SKM-1 (cell line): ENCODE results near the gene TOR1A.

Source experiments
- DNase-seq: peaks from one replicate; lab custom pipeline; 2025; ENCODE audit not compliant: unreplicated experiment; lab: John Stamatoyannopoulos, UW

The TOR1A gene

GRCh38 chr9:129853614-129854013, 29.7 kb upstream of the TOR1A start:
- no peak for DNase-seq

- no peak for DNase-seq
These were observed 28.6 kb upstream of the TOR1A start for GRCh38 chr9:129852579-129852978.

GRCh38 chr9:129851821-129852220, 27.9 kb upstream of the TOR1A start:
- no peak for DNase-seq

- DNase-seq: no peak
These were observed 27.1 kb upstream of the TOR1A start for GRCh38 chr9:129850821-129851550.

- no peak for DNase-seq
These were observed 26.0 kb upstream of the TOR1A start for GRCh38 chr9:129849901-129850300.

- no peak for DNase-seq
These were observed 24.9 kb upstream of the TOR1A start for GRCh38 chr9:129848712-129849441.

GRCh38 chr9:129845373-129845772, 21.4 kb upstream of the TOR1A start:
- DNase-seq: no peak

- DNase-seq: no peak
These were observed 17.1 kb upstream of the TOR1A start for GRCh38 chr9:129841071-129841470.

GRCh38 chr9:129840034-129840433, 16.1 kb upstream of the TOR1A start:
- DNase-seq: no peak

GRCh38 chr9:129839324-129840023, 15.5 kb upstream of the TOR1A start:
- no peak for DNase-seq

GRCh38 chr9:129838707-129839259, 14.8 kb upstream of the TOR1A start:
- no peak for DNase-seq

GRCh38 chr9:129836311-129837007, 12.5 kb upstream of the TOR1A start:
- DNase-seq: no peak

GRCh38 chr9:129835860-129836223, 11.9 kb upstream of the TOR1A start:
- no peak for DNase-seq

GRCh38 chr9:129835128-129835859, 11.4 kb upstream of the TOR1A start, which contains the start of the genes C9orf78 and USP20:
C9orf78 (minus strand) TSS chr9:129835275; CDS start chr9:129835221, 54 bp downstream.
USP20 (plus strand) TSS chr9:129835458; CDS start chr9:129852556, 17,098 bp downstream.
- peak; percentile 91 for DNase-seq

- no peak for DNase-seq
These were observed 10.7 kb upstream of the TOR1A start for GRCh38 chr9:129834489-129835127.

GRCh38 chr9:129832982-129833381, 9.0 kb upstream of the TOR1A start:
- DNase-seq: no peak

- no peak for DNase-seq
These were observed 5.0 kb upstream of the TOR1A start for GRCh38 chr9:129828969-129829368.

GRCh38 chr9:129828051-129828450, 4.1 kb upstream of the TOR1A start:
- no peak for DNase-seq

GRCh38 chr9:129826759-129827158, 2.8 kb upstream of the TOR1A start:
- DNase-seq: no peak

GRCh38 chr9:129826344-129826743, 2.4 kb upstream of the TOR1A start:
- DNase-seq: no peak
